Activated naive CD4-positive, alpha-beta T cell treated with anti-CD3 and anti-CD28 coated beads, Interleukin-2, amount 10 ng/mL, durations not matched to agents 7 days and 5 days (primary cell): ENCODE results near the gene C14orf180.

ENCODE experiments used
- CTCF ChIA-PET: fragments of 350-600 bp; sonication (Branson Sonifier 250); formaldehyde crosslinking; loops from one replicate; lab custom pipeline; 2021; ENCODE audit warnings: antibody characterized with exemption; lab: Charles Lee
- DNase-seq: peaks from one replicate; pipeline ENCODE4 v3.0.0-alpha.2; 2020
- H3K27ac Mint-ChIP-seq: one replicate; pipeline ENCODE4 v1.8.0; 2021; ENCODE audit warnings: mild to moderate bottlenecking, moderate library complexity, mixed read lengths
- H3K27me3 Mint-ChIP-seq: one replicate; pipeline ENCODE4 v1.8.0; 2021; ENCODE audit warnings: mild to moderate bottlenecking, mixed read lengths
- H3K36me3 Mint-ChIP-seq: one replicate; pipeline ENCODE4 v1.8.0; 2021; ENCODE audit warnings: mixed read lengths
- H3K4me1 Mint-ChIP-seq: one replicate; pipeline ENCODE4 v1.8.0; 2021; ENCODE audit warnings: mixed read lengths
- H3K4me3 Mint-ChIP-seq: one replicate; pipeline ENCODE4 v1.8.0; 2021; ENCODE audit warnings: mild to moderate bottlenecking, moderate library complexity, mixed read lengths
- H3K9me3 Mint-ChIP-seq: one replicate; pipeline ENCODE4 v1.8.0; 2021; ENCODE audit warnings: mixed read lengths

Gene C14orf180

DNA sequence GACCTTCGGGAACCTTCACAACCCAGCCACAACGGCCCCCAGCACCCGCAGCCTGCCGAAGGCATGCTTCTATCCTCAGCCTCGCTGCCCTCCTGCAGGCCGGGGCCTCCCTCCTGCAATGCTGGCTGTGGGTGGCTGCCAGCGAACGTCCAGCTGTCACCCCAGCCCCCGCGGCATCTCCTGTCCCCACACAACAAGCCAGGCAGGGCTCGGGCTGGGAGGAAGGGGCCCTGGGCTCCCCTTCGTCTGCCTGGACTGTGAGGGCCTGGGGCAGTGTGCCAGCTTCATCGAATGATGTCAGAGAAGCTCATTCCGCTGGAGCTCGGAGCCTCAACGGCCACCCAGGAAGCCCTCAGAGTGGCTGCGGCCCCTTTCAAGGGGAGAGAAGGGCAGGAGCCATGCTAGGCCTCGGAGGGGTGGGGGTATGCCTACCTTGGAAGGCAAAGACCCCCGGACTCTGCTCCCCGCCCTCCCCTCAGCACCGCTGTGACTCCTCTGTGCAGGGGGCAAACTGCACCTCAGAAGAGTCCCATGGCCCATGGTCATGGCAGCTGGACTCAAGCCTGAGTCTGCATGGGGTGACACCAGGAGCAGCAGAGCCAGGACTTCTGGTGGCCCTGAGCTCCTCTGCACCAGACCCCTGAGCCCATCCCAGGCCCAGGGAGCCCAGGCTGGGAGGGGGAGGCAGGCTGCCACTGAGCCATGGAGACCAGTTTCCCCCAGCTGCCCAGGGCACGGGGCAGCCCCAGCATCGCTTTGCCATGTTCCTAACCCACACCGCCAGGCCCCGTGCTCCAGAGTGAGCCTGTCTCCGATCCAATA lies 24.7 kb upstream of the C14orf180 start:
- no peaks in the 10 kb centered on the region for H3K36me3 Mint-ChIP-seq

DNA sequence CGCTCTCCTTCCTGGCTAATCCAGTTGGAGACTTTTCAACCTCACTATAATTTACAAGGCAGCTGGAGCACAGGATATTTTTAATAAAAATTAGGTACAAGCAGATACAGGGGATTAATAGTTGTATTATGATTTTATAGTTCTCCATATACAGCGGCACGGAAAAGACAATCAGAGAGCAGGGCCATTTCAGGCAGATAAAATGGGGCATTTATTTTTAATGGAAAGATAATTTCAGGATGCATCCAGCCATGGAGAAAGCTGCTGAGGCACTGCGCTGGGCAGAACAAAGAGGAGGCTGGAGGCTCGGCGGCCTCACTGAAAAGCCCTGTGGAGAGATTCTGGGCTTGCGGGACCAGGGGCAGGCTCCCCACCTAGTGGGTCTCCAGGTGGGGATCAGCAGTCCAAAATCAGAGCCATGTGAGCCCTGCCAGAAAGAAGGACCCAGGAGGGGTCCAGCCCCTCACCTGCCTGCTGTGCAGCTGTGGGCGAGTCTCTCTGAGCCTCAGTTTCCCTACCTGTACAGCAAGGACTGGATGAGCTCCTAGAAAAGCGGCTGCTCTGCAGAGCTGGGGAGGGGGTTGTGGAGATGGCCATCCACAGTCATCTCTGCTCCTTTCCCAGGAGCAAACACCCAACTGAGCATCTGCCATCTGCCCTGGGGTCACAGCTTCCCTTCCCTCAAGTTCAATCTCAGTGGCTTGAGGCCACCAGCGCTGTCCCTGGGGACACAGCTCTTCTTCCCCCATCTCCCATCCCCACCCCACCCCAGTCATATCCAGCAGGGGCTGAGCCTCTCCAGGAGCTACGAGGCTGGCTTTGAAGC lies 23.9 kb upstream of the C14orf180 start:
- no peaks in the 10 kb centered on the region for H3K4me1 Mint-ChIP-seq
- H3K4me3 Mint-ChIP-seq: no peak overlapping the region
- no peak for DNase-seq
- no peaks in the 10 kb centered on the region for H3K9me3 Mint-ChIP-seq
- CTCF ChIA-PET: interaction anchor here (0.5 to 1.6 kb wide), 2 partner anchors 9 to 339 kb away, joined by 3 to 4 read pairs; no protein-coding TSS in a partner anchor
- no peak overlapping the region for H3K27ac Mint-ChIP-seq
- peaks cover 6% of the 10 kb centered on the region for H3K27me3 Mint-ChIP-seq
- no peaks in the 10 kb centered on the region for H3K36me3 Mint-ChIP-seq

More for the DNA sequence above, 24.7 kb upstream of the C14orf180 start:
- Mint-ChIP-seq H3K27ac (no peak overlapping the region), H3K27me3 (peaks cover 13% of the 10 kb centered on the region), H3K4me3 (no peak overlapping the region), H3K4me1 (no peaks in the 10 kb centered on the region), H3K9me3 (no peaks in the 10 kb centered on the region)
- DNase-seq: no peak
- CTCF ChIA-PET: interaction anchor here (1.6 kb wide), 1 partner anchor 10 kb away, joined by 4 read pairs; no protein-coding TSS in a partner anchor

DNA sequence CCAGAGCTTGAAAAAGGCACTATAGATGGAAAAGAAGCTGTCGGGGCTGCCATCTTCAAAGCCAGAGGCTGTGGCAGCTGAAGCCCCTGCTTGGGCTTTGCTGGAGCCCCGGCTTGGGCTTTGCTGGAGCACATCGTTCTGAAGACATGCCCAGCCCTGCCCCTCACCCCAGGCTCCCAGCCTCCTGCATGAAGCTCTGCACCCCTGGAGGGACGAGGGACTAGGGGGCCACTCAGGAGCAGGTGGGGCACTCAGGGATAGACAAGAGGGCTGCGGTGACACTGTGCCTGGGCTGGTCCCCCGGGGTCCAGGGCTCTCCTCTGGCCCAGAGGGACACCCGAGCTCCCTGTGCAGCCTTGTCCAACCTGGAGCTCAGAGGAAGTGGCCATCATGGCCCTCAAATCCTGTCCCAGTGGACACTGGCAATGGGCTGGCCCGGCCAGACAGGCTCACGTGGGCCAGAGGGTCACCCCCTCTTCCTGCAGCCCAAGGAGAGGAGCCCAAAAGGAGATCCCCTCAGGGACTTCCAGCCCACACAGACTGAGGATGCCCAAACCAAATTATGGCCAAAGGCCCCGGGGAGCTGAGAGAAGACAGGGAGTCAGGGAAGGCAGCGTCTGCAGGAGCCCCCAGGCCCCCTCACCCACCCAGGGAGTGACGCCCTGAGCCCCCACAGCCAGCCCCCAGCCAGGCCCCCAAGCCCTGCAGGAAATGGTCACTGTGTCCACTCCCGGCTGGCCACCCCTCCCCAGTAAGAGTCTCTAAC lies 23.1 kb upstream of the C14orf180 start:
- no peaks in the 10 kb centered on the region for H3K4me1 Mint-ChIP-seq
- CTCF ChIA-PET: interaction anchor here (0.5 to 1.6 kb wide), 2 partner anchors 8 to 340 kb away, joined by 3 to 4 read pairs; no protein-coding TSS in a partner anchor
- peaks cover 4% of the 10 kb centered on the region for H3K27me3 Mint-ChIP-seq
- DNase-seq: no peak
- H3K36me3 Mint-ChIP-seq: no peaks in the 10 kb centered on the region
- no peaks in the 10 kb centered on the region for H3K9me3 Mint-ChIP-seq
- no peak overlapping the region for H3K27ac Mint-ChIP-seq
- H3K4me3 Mint-ChIP-seq: no peak overlapping the region

DNA sequence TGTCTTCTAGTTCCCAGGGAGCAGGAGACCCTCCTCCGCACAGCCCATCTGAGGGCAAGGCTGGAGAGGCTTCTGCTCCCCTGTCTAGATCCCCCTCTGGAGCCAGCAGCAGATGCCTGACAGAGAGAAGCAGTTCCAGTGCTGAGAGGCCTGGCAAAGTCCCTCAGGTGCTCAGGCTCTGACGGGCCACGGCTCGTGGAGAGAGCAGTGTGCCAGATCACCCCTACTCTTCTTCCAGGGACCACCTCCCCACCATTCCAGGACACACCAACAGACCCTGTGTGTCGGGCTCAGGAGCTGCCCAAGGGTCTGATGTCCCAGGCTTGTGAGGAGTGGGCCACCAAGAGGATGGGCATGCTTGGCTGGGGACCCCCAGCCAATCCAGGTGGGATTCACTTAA lies 22.5 kb upstream of the C14orf180 start:
- Mint-ChIP-seq H3K4me3 (no peak overlapping the region), H3K36me3 (no peaks in the 10 kb centered on the region)
- CTCF ChIA-PET: no interaction called here

DNA sequence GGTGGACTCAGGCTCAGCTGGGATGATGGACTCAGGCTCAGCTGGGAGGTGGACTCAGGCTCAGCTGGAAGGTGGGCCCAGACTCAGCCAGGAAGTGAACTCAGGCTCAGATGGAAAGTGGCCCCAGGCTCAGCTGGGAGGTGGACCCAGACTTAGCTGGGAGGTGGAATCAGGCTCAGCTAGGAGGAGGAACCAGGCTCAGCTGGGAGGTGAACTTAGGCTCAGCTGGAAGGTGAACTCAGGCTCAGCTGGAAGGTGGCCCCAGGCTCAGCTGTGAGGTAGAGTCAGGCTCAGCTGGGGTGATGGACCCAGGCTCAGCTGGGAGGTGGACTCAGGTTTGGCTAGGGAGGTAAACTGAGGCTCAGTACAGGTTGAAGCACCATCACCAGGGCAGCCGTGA lies 21.8 kb upstream of the C14orf180 start:
- DNase-seq: no peak
- no peak overlapping the region for H3K4me3 Mint-ChIP-seq
- H3K9me3 Mint-ChIP-seq: no peaks in the 10 kb centered on the region
- CTCF ChIA-PET: interaction anchor here (0.7 kb wide), 1 partner anchor 1239 kb away, joined by 3 read pairs; no protein-coding TSS in a partner anchor
- H3K4me1 Mint-ChIP-seq: no peaks in the 10 kb centered on the region
- no peak overlapping the region for H3K27ac Mint-ChIP-seq
- no peaks in the 10 kb centered on the region for H3K36me3 Mint-ChIP-seq
- H3K27me3 Mint-ChIP-seq: no peaks in the 10 kb centered on the region

More for the DNA sequence above, 22.5 kb upstream of the C14orf180 start:
- Mint-ChIP-seq H3K27me3 (peaks cover under 1% of the 10 kb centered on the region), H3K27ac (no peak overlapping the region), H3K9me3 (no peaks in the 10 kb centered on the region), H3K4me1 (no peaks in the 10 kb centered on the region)
- no peak for DNase-seq

DNA sequence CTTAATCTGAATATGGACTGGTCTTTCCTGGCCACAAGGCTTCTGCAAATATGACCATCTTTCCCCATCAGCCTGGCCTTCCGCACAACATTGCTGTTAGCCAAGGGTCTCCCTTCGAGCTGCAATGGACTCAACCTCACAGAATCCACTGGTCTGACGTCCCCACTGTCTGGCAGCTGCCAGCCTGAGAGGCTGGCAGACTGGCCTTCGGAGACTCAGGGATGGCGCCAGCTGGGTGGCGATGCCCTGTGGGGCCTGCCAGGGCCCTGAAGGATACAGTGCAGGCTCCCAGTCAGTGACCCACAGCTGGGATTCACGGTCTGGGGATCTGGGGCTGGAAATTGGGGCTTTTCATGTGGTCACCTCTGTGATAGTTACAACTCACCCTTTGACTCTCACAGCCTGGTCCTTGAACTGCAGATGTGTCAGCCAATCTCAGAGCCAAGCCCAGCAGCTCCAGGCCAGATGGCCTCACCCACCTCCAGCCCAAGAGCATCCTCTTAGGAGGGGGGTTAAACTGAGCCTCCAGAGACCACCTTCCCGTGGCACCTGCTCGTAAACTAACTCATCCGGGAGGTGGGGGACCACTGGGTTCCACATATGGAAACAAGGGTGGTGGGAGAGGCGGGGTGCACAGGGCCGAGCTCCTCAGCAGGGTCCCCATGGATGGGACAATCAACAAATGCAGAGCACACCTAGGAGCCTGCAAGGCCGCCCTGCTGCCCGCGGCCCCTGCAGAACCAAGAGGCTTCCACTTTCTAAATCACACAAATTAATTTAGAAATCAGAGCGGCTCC lies 21.1 kb upstream of the C14orf180 start:
- CTCF ChIA-PET: interaction anchor here (0.7 kb wide), 1 partner anchor 1239 kb away, joined by 3 read pairs; no protein-coding TSS in a partner anchor
- DNase-seq: no peak
- no peak overlapping the region for H3K4me3 Mint-ChIP-seq
- no peaks in the 10 kb centered on the region for H3K4me1 Mint-ChIP-seq
- no peaks in the 10 kb centered on the region for H3K9me3 Mint-ChIP-seq
- no peaks in the 10 kb centered on the region for H3K36me3 Mint-ChIP-seq
- H3K27ac Mint-ChIP-seq: no peak overlapping the region
- H3K27me3 Mint-ChIP-seq: no peaks in the 10 kb centered on the region

DNA sequence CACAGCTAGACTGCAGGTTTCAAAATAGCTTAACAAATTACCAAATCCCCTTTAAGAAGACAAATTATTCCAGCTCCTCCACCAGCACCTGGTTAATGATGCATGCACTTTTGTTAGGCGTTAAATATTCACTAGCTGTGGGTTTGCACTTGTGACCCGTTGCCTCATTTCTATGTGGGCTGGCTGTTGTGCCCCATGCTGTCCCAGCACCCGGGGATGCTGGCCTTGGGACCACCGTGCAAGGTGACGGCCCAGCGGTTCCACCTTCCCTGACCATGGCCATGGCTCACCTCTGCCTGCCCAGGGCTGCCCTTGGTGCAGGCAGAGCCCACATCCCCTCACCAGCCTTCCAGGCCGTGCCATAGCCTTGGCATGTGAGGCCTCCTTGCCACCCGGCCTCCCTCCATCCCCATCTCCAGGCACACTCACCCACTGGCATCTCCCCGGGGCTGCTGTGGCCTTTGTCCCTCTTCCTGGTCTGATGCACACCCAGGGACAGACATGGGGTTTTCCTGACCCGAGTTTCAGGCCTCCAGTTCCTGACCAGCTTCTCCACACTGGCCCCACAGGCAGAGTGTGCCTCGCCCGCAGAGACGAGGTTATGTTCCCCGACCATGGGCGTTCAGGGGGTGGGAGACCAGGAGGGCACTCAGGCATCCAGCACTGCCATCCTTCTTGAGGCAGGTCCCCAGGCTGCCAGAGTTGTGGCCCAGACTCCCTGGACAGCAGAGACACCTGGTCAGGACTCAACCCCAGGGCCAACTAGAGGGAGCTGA lies 20.3 kb upstream of the C14orf180 start:
- DNase-seq: no peak
- no peak overlapping the region for H3K4me3 Mint-ChIP-seq
- no peak overlapping the region for H3K27ac Mint-ChIP-seq
- H3K36me3 Mint-ChIP-seq: no peaks in the 10 kb centered on the region
- H3K27me3 Mint-ChIP-seq: peaks cover 5% of the 10 kb centered on the region
- H3K4me1 Mint-ChIP-seq: no peaks in the 10 kb centered on the region
- CTCF ChIA-PET: no interaction called here
- no peaks in the 10 kb centered on the region for H3K9me3 Mint-ChIP-seq

DNA sequence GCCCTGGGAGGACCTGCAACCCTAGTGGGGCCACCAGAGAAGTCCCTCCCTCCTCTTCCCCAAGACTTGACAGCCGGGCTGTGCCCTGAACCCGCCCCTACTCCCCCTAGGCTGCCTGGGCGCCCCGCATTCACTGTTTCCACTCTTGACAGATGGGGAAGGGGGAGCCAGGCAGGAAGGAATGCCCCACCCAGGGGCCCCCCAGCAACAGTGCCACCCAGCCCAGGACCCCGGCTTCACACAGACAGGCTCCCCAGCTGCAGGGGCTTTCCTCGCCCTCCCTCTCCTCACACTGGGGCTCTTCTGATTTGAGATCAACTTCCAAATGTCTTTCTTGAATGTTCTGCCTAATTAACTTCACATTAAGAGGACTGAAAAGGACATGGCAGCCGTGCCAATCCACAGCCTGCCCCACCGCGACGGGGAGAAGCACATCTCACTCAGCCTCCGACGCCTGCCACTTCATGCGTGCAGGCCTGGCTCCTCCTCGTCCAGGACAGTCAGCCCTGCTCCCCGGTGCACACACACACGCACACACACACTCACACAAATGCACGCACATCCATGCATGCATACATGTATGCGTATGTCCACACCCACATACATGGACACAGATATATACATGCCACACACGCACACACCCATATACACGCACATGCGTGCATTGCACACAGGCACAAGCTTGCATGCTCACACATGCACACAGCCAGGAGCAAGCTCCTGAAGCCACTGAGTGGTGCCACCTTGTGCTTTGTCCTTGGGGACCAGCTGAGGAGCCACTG lies 19.6 kb upstream of the C14orf180 start:
- no peak for DNase-seq
- CTCF ChIA-PET: no interaction called here
- H3K4me1 Mint-ChIP-seq: no peaks in the 10 kb centered on the region
- H3K27ac Mint-ChIP-seq: no peak overlapping the region
- H3K9me3 Mint-ChIP-seq: no peaks in the 10 kb centered on the region
- no peaks in the 10 kb centered on the region for H3K36me3 Mint-ChIP-seq
- peaks cover 9% of the 10 kb centered on the region for H3K27me3 Mint-ChIP-seq
- H3K4me3 Mint-ChIP-seq: no peak overlapping the region

DNA sequence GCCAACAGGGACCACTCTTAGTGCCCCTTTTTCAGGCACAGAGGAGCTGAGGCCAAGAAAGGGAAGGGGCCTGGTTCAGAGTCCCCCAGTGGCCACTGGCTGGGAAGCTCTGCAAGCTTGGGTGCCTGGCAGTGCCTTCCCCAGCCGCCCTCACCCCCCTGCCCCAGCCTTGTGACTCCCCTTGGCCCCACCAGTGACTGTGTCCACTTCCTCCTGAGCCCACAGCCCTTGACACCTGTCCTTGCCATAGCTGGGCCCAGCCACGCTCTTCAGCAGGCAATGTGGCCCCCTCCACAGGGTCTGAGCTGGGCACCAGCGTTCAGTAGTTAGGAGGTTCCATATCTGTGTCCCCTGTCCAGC lies 19.0 kb upstream of the C14orf180 start:
- H3K4me3 Mint-ChIP-seq: no peak overlapping the region
- no peaks in the 10 kb centered on the region for H3K9me3 Mint-ChIP-seq
- H3K27me3 Mint-ChIP-seq: peaks cover 15% of the 10 kb centered on the region
- no peaks in the 10 kb centered on the region for H3K4me1 Mint-ChIP-seq
- H3K36me3 Mint-ChIP-seq: no peaks in the 10 kb centered on the region
- no peak for DNase-seq
- CTCF ChIA-PET: no interaction called here
- no peak overlapping the region for H3K27ac Mint-ChIP-seq

DNA sequence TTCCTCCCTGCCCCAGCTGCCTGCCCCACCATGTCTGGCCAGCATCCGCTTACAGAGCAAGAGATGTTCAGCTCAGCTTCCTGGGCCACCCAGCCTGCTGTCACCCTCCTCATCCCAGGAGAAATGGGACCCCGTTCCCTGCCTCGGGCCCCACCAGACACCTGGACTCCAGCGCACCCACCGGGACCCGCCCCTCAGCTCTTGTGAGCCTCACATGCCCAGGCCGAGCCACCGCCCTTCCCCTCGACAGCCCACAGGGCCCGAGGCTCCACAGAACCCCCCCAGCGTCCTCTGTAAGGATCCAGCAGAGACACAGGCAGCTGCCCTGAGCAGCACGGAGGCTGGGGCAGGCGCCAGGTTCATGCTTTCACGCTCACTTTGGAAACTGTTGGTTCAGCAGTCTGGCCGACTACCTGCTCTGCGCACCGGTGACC lies 18.4 kb upstream of the C14orf180 start:
- Mint-ChIP-seq H3K4me1 (no peaks in the 10 kb centered on the region), H3K27me3 (peaks cover 21% of the 10 kb centered on the region), H3K9me3 (no peaks in the 10 kb centered on the region), H3K4me3 (no peak overlapping the region), H3K27ac (no peak overlapping the region), H3K36me3 (no peaks in the 10 kb centered on the region)
- no peak for DNase-seq
- CTCF ChIA-PET: no interaction called here

DNA sequence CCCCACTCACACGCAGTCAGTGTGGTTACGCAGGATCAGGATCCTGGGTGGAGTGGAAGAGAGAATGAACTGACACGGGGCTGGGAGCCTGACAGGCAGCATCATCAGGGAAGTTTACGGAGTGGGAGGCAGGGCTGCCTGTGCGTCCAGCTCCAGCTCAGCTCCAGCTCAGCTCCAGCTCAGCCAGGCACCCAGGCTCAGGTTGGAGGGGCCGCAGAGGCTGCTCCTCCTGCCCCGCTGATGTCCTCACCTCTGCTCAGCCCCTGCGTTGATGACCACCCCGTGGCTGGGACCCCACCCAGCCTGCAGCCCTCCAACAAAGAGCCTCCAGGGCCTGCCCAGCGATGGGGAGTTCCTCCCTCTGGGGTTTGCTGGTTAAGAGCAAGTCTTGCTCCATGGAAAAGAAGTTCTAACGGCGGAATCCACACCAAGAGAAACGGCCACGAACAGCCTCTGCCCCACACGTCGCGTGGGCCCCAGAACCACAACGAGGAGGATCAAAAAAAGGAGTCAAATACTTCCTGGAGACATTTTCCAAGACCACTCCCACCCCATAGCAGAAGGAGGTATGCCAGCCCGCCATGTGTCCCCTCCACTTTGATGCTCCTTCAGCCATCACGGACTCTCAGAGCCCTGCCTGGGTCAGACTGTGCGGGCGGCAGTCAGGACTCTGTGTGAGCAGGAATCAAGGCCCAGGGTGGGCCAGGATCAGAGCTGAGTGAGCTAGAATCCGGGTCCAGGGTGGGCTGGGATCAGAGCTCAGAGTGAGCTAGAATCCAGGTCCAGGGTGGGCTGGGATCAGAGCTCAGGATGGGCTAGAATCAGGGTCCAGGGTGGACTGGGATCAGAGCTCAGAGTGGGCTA lies 17.7 kb upstream of the C14orf180 start:
- no peak for DNase-seq
- Mint-ChIP-seq H3K9me3 (no peaks in the 10 kb centered on the region), H3K4me3 (no peak overlapping the region), H3K36me3 (no peaks in the 10 kb centered on the region), H3K27ac (no peak overlapping the region), H3K4me1 (no peaks in the 10 kb centered on the region), H3K27me3 (peaks cover 25% of the 10 kb centered on the region)
- CTCF ChIA-PET: interaction anchor here (1.2 kb wide), 1 partner anchor 424 kb away, joined by 3 read pairs; no protein-coding TSS in a partner anchor
